DMS153 (cell line): ENCODE measurements around the gene CAMK1D.

ENCODE experiments used
- DNase-seq: peaks from one replicate; lab custom pipeline; 2025; lab: John Stamatoyannopoulos, UW

The CAMK1D gene

DNA sequence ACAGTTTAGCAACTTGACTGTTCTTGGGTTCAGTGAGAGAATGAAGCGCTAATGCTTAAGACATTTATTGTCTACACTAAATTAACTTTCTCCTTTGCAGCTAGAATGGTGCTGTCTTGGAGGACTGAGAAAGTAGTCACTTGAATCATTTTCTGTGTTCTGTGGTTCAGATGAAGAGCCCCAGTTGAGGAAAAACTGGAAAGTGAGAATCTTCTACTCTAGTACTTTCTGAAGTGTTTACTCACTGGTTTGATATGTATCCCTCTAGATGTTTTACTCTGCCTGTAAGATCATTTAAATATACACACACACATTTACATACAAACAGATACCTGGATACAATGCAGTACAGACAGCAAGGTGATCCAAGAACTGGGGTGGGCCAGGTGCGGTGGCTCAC is 308.1 kb downstream of the CAMK1D start:
- DNase-seq = no peak

DNA sequence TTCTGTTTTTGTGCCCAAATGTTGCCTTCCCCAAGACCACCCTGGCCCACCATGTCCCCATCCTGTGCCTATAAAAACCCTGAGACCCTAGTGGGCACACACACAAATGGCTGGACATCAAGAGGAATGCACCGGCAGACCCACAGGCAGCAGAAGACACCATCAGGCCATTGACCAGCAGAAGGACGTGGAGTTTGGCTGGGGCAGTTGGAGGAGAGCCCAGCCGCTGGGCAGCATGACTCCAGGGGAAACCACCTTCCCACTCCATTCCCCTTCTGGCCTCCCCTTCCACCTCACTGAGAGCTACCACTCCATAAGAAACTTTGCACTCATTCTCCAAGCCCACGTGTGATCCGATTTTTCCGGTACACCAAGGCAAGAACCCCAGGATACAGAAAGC is 309.2 kb downstream of the CAMK1D start:
- no peak for DNase-seq

DNA sequence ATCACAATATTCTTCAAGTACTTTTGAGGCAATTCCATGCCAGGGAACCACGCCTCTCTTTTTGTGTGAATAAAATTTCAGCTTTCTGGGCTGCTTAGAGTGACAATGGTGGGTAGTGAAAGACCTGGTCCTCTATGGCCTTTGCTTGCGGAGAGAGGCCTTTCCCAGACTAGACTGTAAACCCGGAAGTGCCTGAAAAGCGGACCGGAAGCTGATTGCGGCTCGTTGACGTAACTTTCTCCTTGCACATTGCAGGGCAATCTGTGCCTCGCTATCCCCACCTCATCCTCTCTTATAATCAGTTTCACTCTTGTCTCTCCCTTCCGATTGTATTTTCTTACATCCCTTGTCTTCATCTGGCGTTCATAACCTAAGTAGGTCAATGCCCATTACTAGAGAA is 310.4 kb downstream of the CAMK1D start:
- no peak for DNase-seq

DNA sequence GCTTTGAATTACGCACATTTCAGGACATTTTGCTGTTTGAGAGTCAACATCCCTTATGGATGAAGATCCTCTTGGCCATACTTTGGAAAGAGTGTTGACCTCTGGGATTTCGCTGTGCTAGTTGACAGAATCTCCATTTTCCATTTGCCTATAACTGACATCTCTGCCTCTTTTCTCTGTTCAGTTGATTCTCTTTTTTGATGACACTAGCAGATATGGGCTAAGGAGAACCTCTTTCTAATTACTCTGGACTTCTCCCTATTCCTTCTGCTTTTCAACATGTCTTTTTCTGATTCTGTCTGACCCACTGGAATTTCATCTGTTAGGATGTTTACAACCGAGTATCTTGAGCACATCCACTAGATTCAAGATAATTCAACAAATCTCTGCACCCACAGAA is 311.5 kb downstream of the CAMK1D start:
- DNase-seq = no peak

DNA sequence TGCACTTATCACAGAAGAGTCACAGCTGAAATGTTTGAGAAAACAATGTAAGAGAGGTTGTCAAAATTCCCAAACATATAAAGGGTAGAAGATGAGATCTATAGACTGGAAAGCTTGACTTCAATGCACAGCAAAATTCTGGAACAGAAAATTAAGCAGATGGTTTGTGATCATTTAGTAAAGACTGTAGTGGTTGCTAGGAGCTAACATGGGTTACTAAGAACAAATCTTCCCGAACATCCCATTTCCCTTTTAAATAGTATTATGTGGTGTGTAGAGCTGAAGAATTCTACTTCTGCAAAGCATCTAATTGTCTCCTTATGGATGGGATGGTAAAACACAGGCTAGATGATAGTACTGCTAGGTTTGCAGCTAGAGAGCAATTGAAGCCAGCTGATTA is 312.3 kb downstream of the CAMK1D start:
- no peak for DNase-seq

DNA sequence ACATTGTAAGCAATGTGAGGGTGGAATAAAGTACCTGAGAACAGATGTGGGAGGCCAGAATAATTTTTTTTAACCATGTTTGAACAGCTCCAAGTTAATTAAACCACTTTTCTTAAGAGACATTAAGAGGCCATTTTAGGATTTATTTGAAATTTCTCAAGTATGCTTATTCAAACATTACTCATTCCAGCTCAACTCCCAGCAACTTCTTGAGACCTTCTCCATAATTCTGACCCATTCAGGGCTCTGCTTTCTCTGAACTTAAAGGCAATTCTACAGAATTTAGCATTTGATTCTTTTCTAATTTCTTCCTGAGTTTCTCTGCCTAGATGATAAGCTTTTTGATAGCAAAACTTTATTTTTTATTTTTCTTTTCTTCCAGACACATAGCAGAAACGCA is 314.5 kb downstream of the CAMK1D start:
- no peak for DNase-seq

DNA sequence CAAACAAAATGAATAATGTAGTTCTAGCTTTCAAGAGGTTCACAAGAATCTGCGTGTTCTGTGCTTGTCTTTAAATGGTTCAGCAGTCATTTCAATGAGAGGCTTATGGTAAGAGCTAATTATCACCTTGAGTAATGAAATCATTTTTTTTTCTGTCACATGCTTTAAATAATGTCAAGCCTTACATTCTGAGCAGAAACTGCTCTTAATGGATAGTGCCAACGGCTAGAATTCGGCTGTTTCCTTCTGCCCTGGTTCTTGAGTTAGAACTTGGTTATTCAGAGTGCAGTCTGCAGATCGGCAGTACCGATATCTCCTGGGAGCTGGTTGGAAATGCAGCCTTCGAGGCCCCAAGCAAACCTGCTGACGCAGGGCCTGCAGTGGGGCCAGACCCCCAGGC is 316.2 kb downstream of the CAMK1D start:
- no peak for DNase-seq

DNA sequence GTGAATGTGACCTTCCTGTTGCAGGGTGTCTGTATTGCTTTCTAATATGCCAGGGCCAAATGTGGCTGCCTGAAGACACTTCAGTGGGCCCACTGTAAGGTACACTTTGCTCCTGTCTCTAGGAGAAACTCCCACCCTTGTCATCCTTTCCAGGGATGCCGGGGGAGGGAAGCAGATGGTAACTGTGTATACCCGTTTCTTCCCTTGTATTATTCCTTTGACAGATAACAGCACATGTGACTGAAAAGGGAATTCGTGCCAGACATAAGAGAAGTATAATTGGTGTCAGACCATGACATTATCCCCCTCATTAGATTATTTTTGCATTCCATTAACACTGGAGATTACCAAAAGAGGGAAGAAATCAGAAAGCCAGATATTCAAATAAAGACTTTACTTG is 317.7 kb downstream of the CAMK1D start:
- no peak for DNase-seq

DNA sequence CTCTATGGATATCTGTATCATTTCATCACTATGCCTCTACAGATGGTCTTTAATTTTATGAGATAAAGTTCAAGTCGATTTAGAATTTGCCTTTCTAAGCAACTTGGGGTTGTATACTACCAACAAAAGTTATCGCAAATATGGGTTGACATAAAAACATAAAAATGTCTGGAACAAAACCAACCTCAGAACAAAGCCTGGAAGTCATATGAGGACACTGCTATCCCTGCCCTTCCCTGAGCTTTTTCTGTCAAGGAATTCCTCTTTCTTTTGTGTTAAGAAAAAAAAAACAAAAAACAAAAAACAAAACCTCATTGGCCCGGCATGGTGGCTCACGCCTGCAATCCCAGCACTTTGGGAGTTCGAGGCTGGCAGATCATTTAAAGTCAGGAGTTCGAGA is 319.3 kb downstream of the CAMK1D start:
- DNase-seq = no peak

DNA sequence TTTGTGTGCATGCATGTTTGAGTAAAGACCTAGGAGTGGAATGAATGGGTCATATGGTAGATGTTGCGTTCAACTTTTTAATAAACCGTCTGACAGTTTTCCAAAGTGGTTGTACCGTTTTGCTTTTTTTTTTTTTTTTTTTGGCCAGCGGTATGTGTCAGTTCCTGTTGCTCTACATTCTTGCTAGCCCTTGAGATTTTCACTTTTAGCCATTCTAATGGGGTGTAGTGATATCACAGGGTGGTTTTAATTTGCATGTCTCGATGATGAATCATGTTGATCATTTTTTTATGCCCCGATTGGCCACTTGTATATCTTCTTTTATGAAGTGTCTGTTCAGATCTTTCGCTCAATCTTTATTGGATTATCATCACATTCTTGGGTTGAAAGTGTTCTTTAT is 320.7 kb downstream of the CAMK1D start:
- DNase-seq = no peak

DNA sequence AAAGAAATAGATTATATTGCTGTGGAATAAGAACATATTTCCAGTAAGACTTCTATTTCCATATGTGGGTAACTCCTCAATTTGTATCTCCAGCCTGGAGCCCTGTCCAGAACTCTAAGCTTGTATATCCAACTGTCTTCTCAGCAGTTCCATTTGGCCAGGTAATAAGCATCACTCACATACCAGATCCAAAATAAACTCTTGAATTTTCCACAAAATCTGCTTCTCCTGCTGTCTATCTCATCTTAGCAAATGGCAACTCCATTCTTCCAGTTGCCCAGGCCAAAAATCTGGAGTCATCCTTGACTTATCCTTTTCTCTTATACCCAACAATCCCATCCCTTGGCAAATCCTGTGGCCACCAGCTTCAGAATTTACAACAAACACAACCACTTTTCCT is 325.8 kb downstream of the CAMK1D start:
- no peak for DNase-seq

DNA sequence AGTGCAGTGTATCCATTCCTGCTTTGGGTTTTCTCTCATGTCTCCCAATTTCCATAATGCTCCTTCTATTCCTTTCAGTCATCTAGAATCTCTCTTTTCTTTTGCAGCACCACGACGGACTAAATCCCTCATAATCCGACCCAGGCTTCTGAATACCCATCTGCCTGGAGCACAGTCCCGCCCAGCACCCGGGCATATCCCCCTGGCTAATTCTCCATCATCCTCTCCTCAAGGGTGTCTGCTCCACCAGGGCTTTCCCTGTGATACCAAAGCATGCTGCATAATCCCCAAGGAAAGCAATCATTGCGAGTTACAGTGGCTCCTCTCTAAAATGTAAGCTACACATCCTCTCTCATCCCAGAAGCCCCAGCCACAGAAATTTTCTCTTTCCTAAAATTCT is 330.3 kb downstream of the CAMK1D start:
- no peak for DNase-seq

DNA sequence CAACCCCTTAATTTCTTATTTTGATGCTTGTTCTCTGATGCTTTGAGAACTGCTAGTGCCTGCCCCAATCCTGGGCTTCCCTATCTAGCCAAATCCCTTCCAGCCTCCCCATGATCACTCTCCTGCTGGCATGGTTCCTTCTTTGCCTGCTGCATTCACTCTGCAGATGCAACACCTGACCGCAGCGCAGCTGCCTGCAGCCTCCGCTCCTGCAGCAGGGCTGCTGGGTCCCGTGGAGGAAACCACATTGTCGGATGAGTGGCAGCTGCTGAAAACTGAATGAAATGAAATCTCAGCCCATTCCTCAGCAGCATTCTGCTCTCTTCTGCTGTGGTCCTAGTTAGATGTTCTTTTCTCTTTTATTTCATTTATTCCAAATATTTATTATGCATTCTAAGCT is 331.9 kb downstream of the CAMK1D start:
- DNase-seq = no peak

DNA sequence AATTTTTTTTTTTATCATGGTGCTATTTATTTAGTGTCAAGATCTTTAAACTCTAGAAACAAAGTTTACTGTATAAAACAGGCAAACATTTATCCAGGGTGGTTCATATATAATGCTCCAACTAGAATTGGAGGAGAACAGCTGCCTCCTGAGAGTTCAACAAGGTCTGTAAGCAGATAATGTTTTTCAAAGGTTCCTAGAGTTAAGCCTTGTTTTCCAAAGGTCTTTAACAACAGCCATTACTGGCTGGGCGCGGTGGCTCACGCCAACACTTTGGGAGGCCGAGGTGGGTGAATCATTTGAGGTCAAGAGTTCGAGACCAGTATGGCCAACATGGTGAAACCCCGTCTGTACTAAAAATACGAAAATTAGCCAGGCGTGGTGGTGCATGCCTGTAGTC is 335.4 kb downstream of the CAMK1D start:
- DNase-seq = no peak

DNA sequence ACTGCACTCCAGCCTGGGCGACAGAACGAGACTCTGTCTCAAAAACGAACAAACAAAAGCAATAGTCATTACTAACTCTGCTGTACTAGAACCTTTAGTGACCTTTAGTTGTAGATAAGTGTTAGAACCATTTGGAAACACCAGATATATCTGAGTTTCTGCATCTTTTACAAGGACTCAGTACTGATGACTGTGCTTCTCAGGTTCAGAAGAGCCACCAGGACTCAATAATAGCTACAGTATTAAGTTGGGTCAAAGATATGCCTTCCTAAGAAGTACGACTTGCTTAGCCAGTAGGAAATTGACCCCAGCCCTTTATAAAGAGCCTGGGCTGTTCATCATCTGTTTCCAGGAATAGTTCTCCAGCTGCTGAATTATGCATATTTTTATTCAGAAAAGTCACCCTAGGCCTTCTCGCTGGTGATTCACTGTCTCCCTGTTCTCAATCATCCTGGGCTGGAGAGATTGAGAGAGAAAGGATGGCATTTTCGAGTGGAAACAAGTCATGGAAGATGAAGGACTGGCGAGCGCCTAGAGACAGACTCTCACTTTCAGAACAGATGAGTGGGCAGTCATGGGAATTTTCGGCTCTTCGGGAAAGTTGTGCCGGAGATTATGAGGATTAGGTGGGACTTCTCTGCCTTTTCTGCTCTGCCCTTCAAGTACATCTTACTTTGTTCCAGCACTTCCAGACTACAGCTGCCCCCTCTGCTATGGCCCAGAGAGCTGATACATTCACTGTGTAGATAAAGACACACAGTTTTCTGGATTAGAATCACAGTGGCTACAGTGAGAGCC is 336.1 kb downstream of the CAMK1D start:
- no peak for DNase-seq

DNA sequence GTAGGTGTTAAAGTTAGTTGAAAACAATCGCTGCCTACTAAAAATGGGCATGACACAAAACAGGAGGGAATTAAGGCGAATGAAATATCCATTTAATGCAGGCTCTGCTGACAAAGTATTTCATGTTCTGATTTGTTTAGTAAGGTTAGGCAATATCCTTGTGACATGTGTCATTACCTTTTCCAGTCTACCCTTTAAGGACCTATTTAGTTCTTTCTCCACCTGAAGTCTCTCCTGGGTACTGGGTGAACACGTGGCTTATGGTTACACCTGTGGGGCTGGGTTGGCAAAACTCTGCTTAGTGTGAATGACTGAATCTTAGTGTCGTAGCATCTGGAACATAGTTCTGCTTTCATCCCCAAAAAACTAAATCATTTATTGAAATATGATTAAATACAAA is 338.6 kb downstream of the CAMK1D start:
- no peak for DNase-seq

DNA sequence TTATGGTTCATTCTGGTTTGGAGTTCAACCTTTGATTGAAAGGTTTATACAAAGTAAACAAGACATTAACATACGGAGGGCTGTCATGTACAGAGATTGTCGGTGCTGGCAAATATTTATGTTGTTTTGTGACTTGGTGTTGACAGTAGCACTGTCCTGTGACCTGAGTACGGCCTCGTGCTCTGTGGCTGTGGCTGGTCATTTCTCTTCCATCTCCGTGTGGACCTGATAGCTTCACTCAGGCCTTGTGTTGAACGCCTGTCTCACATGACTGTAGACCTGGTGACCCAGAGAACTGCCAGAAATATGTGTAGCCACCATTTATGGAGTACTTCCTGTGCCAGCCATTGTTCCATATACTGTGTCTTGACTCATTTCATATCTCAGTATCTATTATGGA is 340.5 kb downstream of the CAMK1D start:
- no peak for DNase-seq

DNA sequence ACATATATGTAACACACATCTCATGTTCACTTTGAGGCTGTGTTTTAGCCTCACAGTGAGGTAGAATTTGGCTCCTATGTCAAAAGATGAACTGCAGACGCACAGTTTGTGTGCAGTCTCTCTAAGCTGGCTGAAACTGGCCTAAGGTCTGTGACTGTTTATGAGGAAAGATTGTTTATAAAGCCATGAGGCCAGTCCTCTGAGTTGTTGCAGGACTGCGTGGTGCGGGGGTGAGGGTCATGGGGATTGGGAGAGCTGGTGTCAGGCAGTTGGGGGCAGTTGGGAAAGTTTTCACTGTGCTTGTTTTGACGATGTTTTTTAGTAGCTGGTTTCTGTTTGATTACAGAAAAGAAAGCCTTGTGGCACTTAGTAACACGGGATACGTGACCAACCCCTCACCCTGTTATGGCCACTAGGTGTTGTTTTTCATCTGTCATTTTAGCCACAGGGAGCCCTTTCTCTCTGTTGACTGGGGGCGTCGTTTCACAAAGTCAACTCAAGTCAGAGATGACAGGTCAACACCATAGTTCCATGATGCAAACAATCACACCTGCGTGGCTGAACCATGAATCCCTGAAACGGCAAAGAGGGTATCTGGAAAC is 341.3 kb downstream of the CAMK1D start:
- no peak for DNase-seq

DNA sequence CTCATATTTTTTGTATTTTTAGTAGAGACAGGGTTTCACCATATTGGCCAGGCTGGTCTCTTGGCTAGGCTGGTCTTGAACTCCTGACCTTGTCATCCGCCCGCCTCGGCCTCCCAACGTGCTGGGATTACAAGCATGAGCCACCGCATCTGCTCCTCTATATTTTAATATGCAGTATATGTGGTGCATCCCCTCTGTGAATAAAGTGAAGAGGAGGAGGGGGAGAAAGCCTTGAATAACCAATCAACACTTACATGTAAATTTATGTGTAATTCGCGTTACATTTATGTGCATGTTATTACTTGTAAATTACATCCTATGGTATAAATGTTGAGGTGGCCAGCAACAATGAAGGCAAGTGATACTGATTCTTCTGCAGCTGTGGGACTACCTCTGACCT is 342.2 kb downstream of the CAMK1D start:
- DNase-seq = no peak

DNA sequence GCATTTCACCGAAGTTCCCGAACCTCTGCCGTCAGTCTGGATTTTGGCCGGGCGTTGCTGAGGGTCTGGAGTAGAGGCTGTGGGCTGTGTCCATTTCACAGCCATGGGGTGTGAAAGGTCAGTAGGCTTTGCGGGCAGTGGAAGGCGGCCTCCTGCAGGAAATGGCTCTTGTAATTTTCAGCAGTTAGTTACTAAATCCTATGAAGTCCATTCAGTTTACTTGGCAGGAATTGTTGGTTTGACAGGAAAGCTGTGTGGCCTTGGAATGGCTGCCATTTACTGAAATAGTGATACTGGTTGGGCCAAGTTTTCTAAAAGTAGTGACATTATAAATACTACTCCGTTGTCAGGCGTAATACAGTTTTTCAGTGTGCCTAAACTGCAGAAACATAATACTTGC is 348.4 kb downstream of the CAMK1D start:
- DNase-seq = no peak

DNA sequence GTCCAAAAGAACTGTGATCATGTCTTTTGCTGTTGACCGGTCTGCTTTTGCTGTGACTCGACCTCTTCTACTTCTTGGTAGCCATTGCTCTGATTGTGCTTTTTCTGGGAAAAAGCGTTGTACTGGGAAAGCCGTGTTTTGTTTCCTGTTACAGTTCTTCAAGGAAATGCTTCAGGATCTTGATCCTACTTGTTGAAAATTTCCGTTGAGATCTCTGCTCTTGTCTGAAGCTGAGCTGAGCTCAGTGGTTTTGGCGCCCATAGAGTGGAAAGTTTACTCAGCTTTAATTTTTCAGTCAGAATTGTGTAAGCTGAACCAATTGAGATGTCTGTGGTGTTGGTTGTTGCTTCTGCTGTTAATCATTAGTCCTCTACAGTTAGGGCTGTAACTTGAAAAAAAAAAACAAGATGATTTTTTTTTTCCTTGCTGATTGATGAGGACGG is 349.9 kb downstream of the CAMK1D start:
- no peak for DNase-seq

DNA sequence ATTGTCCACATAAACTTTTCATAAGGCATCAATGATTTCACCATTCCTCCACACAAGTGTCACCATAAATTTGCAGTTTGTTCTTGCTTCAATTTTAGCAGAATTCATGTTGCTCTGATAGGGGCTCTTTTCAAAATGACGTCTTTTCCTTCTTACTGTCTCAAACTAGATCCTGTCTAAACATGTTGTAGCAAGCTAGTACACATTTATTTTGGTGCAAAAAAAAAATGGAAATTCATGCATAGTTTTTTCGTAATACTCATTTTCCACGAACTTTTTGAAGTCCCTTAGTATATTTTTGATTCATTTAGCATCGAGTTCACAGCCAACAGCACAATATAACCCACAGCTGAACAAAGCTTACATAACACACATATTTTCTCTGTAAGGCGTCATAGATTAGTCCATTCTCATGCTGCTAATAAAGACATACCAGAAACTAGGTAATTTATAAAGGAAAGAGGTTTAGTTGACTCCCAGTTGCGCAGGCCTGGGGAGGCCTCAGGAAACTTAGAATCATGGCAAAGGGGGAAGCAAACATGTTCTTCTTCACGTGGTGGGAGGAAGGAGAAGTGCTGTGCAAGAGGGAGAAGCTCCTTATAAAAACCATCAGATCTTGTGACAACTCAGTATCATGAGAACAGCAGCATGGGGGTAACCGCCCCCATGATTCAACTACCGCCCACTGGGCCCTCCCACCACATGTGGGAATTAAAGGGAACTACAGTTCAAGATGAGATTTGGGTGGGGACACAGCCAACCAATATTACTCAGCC is 350.6 kb downstream of the CAMK1D start:
- no peak for DNase-seq

DNA sequence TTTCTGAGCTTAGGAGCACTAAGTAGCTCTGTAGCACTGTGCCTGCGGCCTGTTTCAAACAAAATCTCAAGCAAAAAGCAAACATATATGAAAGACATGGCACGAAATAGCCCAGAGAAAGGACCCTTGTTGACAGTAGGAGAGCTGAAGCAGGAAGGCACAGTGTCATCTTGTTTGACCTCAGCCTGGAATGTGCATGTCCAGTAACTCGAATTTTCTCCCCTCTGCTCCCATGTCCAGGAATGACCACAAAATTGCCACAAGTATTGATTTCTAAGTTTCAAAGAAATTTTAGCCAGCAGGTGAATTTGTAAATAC is 351.2 kb downstream of the CAMK1D start:
- DNase-seq = no peak
